Measurements from ENCODE around the gene LY86.

DNA sequence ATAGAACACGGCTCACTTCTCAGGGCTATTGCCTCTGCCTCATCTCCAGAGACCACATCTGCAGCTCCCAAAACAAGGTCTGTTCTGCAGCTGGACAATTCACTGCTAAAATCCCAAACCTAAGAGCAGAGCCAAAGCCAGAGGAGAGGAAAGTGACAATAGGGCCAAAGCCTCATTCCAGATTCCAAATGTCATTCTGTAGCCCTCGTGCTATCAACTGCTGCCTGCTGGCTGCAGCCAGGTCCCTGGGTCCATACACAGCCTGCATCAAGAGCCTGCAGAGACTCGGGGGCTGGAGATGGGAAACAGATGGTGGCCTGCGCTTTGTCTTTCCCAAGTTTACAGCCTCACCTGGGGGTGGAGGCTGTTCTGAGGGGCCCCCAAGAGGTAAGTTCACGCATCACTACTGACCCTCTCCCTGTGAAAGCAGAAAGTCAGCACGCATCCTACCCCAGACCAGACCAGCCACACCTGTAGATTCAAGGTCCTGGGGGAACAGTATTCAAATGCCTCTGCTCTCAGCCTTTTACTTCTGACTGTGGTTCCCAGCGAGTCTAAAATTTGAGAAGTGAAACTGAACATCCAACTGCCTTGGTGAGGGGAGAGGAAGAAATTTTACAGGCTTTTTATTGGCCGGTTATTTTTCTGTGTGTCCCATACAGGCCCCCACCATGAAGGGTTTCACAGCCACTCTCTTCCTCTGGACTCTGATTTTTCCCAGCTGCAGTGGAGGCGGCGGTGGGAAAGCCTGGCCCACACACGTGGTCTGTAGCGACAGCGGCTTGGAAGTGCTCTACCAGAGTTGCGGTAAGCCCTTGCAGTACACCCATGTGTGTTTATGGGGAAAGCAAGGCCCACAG, at the start of gene LY86:
- TF ChIP-seq CTCF (IDR thresholded peaks at IDR 0.05) = no peak
- TF ChIP-seq POLR2A (IDR thresholded peaks at IDR 0.05) = no peak

All from testis (tissue), 2 donors.